Osteoblast (primary cell): ENCODE results near the gene NAV3. TPM values are rescaled to one million over a fixed set of nuclear protein-coding genes. Genes with fewer than 3 reads are reported as not detected.

Experiments used
- DNase-seq: peaks from one replicate; pipeline ENCODE4 v3.0.0; 2011; ENCODE audit warnings: low spot score, mixed read lengths; ENCODE audit not compliant: insufficient read length; ENCODE audit errors: missing footprints
- H2AFZ ChIP-seq: 2 replicates; pipeline ENCODE4 v1.6.0; 2011; ENCODE audit warnings: mild to moderate bottlenecking, low read length
- H3K27ac ChIP-seq: 2 replicates; pipeline ENCODE4 v1.5.1; 2011; ENCODE audit warnings: mild to moderate bottlenecking, low read depth, low read length, moderate library complexity
- H3K27me3 ChIP-seq: 2 replicates; pipeline ENCODE4 v1.6.0; 2012; ENCODE audit warnings: mild to moderate bottlenecking, control low read depth, inconsistent platforms, low read length, moderate library complexity; ENCODE audit not compliant: insufficient read depth
- H3K36me3 ChIP-seq: 2 replicates; pipeline ENCODE4 v1.5.1; 2011; ENCODE audit warnings: mild to moderate bottlenecking, low read length, control low read depth, moderate library complexity; ENCODE audit not compliant: insufficient read depth
- H3K4me1 ChIP-seq: 2 replicates; pipeline ENCODE4 v1.5.1; 2011; ENCODE audit warnings: mild to moderate bottlenecking, low read length, control low read depth, moderate library complexity; ENCODE audit not compliant: insufficient read depth
- H3K4me2 ChIP-seq: 2 replicates; pipeline ENCODE4 v1.6.0; 2011; ENCODE audit warnings: mild to moderate bottlenecking, low read length; ENCODE audit not compliant: insufficient read depth
- H3K4me3 ChIP-seq: fragments of 200-600 bp; sonication (generic); 3 replicates; pipeline ENCODE4 v1.5.1; 2012; ENCODE audit warnings: mild to moderate bottlenecking, low read length, inconsistent platforms; ENCODE audit not compliant: insufficient read depth
- H3K79me2 ChIP-seq: 2 replicates; pipeline ENCODE4 v1.6.0; 2012; ENCODE audit warnings: mild to moderate bottlenecking, low read length, control low read depth, inconsistent platforms; ENCODE audit not compliant: insufficient read depth
- H3K9me3 ChIP-seq: 2 replicates; pipeline ENCODE4 v1.5.1; 2011; ENCODE audit warnings: low read depth, low read length, control low read depth
- H4K20me1 ChIP-seq: 2 replicates; pipeline ENCODE4 v1.6.0; 2012; ENCODE audit warnings: mild to moderate bottlenecking, low read length, control low read depth; ENCODE audit not compliant: insufficient read depth
- CTCF ChIP-seq: IDR thresholded peaks from 2 replicates; pipeline ENCODE4 v1.5.1; 2011; ENCODE audit warnings: mild to moderate bottlenecking, low read depth, low read length, moderate library complexity; ENCODE audit errors: extremely low read depth
- total RNA-seq: library from RNA; depleted of rRNA; stranded (reverse); fragments of >200 nt; gene quantifications from 2 replicates; pipeline ENCODE4 v1.2.3, GENCODE V29; 2012

The NAV3 gene
- total RNA-seq, 1 donor = 84.7 TPM

- Histone ChIP-seq H3K79me2 (peaks cover 62% of the 10 kb centered on the region), H3K4me1 (no peaks in the 10 kb centered on the region), H3K36me3 (peaks cover 34% of the 10 kb centered on the region), H3K9me3 (no peaks in the 10 kb centered on the region), H3K27ac (no peak overlapping the region), H3K4me2 (no peak overlapping the region), H3K4me3 (no peak overlapping the region), H3K27me3 (no peaks in the 10 kb centered on the region), H2AFZ (no peak overlapping the region), H4K20me1 (no peaks in the 10 kb centered on the region)
- no peak for TF ChIP-seq CTCF
- DNase-seq = no peak
These were observed 178.3 kb downstream of the NAV3 start for GRCh38 chr12:78009031-78009430.

- no peak for DNase-seq
- Histone ChIP-seq H3K79me2 (peaks cover 55% of the 10 kb centered on the region), H3K27ac (no peak overlapping the region), H2AFZ (no peak overlapping the region), H3K36me3 (peaks cover 15% of the 10 kb centered on the region), H3K4me3 (no peak overlapping the region), H4K20me1 (no peaks in the 10 kb centered on the region), H3K4me2 (no peak overlapping the region), H3K9me3 (no peaks in the 10 kb centered on the region), H3K4me1 (no peaks in the 10 kb centered on the region), H3K27me3 (no peaks in the 10 kb centered on the region)
- TF ChIP-seq CTCF = no peak
These were observed 187.6 kb downstream of the NAV3 start for GRCh38 chr12:78018171-78018910.

- DNase-seq = no peak
- peaks cover 50% of the 10 kb centered on the region for H3K79me2 ChIP-seq
- H3K4me3 ChIP-seq = no peak overlapping the region
- no peak overlapping the region for H3K27ac ChIP-seq
- H3K36me3 ChIP-seq = peaks cover 18% of the 10 kb centered on the region
- H3K4me1 ChIP-seq = no peaks in the 10 kb centered on the region
- no peak overlapping the region for H3K4me2 ChIP-seq
- H4K20me1 ChIP-seq = no peaks in the 10 kb centered on the region
- H3K27me3 ChIP-seq = no peaks in the 10 kb centered on the region
- H3K9me3 ChIP-seq = no peaks in the 10 kb centered on the region
- no peak overlapping the region for H2AFZ ChIP-seq
- no peak for TF ChIP-seq CTCF
These were observed 188.2 kb downstream of the NAV3 start for GRCh38 chr12:78018939-78019338.

GRCh38 chr12:78028426-78028825 lies 197.7 kb downstream of the NAV3 start:
- H3K9me3 ChIP-seq = no peaks in the 10 kb centered on the region
- H3K4me1 ChIP-seq = peaks cover 2% of the 10 kb centered on the region
- no peak for TF ChIP-seq CTCF
- H3K79me2 ChIP-seq = no peaks in the 10 kb centered on the region
- no peaks in the 10 kb centered on the region for H4K20me1 ChIP-seq
- H3K27ac ChIP-seq = no peak overlapping the region
- DNase-seq = no peak
- H3K4me3 ChIP-seq = no peak overlapping the region
- H2AFZ ChIP-seq = no peak overlapping the region
- no peaks in the 10 kb centered on the region for H3K27me3 ChIP-seq
- peaks cover 54% of the 10 kb centered on the region for H3K36me3 ChIP-seq
- no peak overlapping the region for H3K4me2 ChIP-seq
